Suprapubic skin (tissue), 4 donors: ENCODE results near the gene ASIC4. TPM values are rescaled to one million over a fixed set of nuclear protein-coding genes. Genes with fewer than 3 reads are reported as not detected.

Experiments
- DNase-seq, 2 donors: peaks; one replicate each; pipeline ENCODE4 v3.0.0-alpha.2; 2019; ENCODE audit warnings: low spot score in 2 of 2
- H3K27ac ChIP-seq: fragments of 200-600 bp; sonication (generic); one replicate; pipeline ENCODE4 v1.5.1; 2019
- H3K27me3 ChIP-seq: fragments of 200-600 bp; sonication (generic); one replicate; pipeline ENCODE4 v1.5.1; 2019
- H3K36me3 ChIP-seq: fragments of 200-600 bp; sonication (generic); one replicate; pipeline ENCODE4 v1.5.1; 2019
- H3K4me1 ChIP-seq: fragments of 200-600 bp; sonication (generic); one replicate; pipeline ENCODE4 v1.5.1; 2019
- H3K4me3 ChIP-seq: fragments of 200-600 bp; sonication (generic); one replicate; pipeline ENCODE4 v1.5.1; 2019; ENCODE audit warnings: mild to moderate bottlenecking
- H3K9me3 ChIP-seq: fragments of 200-600 bp; sonication (generic); one replicate; pipeline ENCODE4 v1.5.1; 2019
- CTCF ChIP-seq, 2 donors: fragments of 200-600 bp in 1 of 2; fragments of 450-650 bp in 1 of 2; sonication (generic) in 1 of 2; IDR thresholded peaks; one replicate each; pipeline ENCODE4 v1.5.1; 2016 to 2019; ENCODE audit warnings: antibody characterized with exemption in 2 of 2, mild to moderate bottlenecking in 1 of 2, moderate library complexity in 1 of 2
- EP300 ChIP-seq: sonication (generic); formaldehyde crosslinking; IDR thresholded peaks from one replicate; pipeline ENCODE4 v1.6.1; 2017; ENCODE audit warnings: antibody characterized with exemption
- POLR2A ChIP-seq, 2 donors: fragments of 450-650 bp; IDR thresholded peaks; one replicate each; pipeline ENCODE4 v1.6.1; 2017; ENCODE audit warnings: antibody characterized with exemption in 2 of 2, mild to moderate bottlenecking in 2 of 2, moderate library complexity in 2 of 2
- POLR2AphosphoS5 ChIP-seq, 3 donors: sonication (generic); formaldehyde crosslinking; IDR thresholded peaks; one replicate each; pipeline ENCODE4 v1.6.1; 2017; ENCODE audit warnings: antibody characterized with exemption in 3 of 3
- WGBS: methylation state at CpG from one replicate; pipeline ENCODE4 v1.1.5; 2018; 5-methylcytosine and 5-hydroxymethylcytosine counted together
- total RNA-seq, 4 donors: library from RNA; depleted of rRNA; stranded (reverse); fragments of >200 nt; gene quantifications; one replicate each; pipeline ENCODE4 v1.1.0, GENCODE V29; 2016

The ASIC4 gene
- total RNA-seq, 4 donors from 2014 or later: not detected

GRCh38 chr2:219475697-219476651, 38.3 kb upstream of the ASIC4 start:
- 30% methylated on average over 11 of the region's 14 CpGs for WGBS
- Histone ChIP-seq H3K9me3 (no peaks in the 10 kb centered on the region), H3K4me3 (no peak overlapping the region), H3K27ac (no peak overlapping the region), H3K36me3 (no peaks in the 10 kb centered on the region), H3K27me3 (peaks cover 14% of the 10 kb centered on the region), H3K4me1 (no peaks in the 10 kb centered on the region)
- no peak for TF ChIP-seq POLR2A (IDR thresholded peaks at IDR 0.05)
- no peak for TF ChIP-seq POLR2AphosphoS5 (IDR thresholded peaks at IDR 0.05)
- no peak for TF ChIP-seq EP300
- TF ChIP-seq CTCF (IDR thresholded peaks at IDR 0.05): peak; percentile 47 to 74
- no peak for DNase-seq

- no peaks in the 10 kb centered on the region for H3K36me3 ChIP-seq
- no peak overlapping the region for H3K4me3 ChIP-seq
- TF ChIP-seq CTCF (IDR thresholded peaks at IDR 0.05) (no peak), POLR2AphosphoS5 (IDR thresholded peaks at IDR 0.05) (no peak), POLR2A (IDR thresholded peaks at IDR 0.05) (no peak), EP300 (no peak)
- DNase-seq: no peak
- no peak overlapping the region for H3K27ac ChIP-seq
- H3K9me3 ChIP-seq: no peaks in the 10 kb centered on the region
- H3K4me1 ChIP-seq: no peaks in the 10 kb centered on the region
- H3K27me3 ChIP-seq: peaks cover 14% of the 10 kb centered on the region
- 33% methylated on average over 13 of the region's 16 CpGs for WGBS
Observed at GRCh38 chr2:219476652-219477151, 37.6 kb upstream of the ASIC4 start.

GRCh38 chr2:219477179-219477578, 37.1 kb upstream of the ASIC4 start:
- Histone ChIP-seq H3K36me3 (no peaks in the 10 kb centered on the region), H3K4me3 (no peak overlapping the region), H3K27me3 (peaks cover 15% of the 10 kb centered on the region), H3K9me3 (no peaks in the 10 kb centered on the region), H3K4me1 (no peaks in the 10 kb centered on the region), H3K27ac (no peak overlapping the region)
- TF ChIP-seq POLR2AphosphoS5 (IDR thresholded peaks at IDR 0.05): no peak
- no peak for TF ChIP-seq CTCF (IDR thresholded peaks at IDR 0.05)
- no peak for TF ChIP-seq EP300
- TF ChIP-seq POLR2A (IDR thresholded peaks at IDR 0.05): no peak
- 90% methylated on average over 11 of the region's 13 CpGs for WGBS
- no peak for DNase-seq

GRCh38 chr2:219477815-219478214, 36.5 kb upstream of the ASIC4 start:
- TF ChIP-seq POLR2AphosphoS5 (IDR thresholded peaks at IDR 0.05) (no peak), EP300 (no peak), POLR2A (IDR thresholded peaks at IDR 0.05) (no peak), CTCF (IDR thresholded peaks at IDR 0.05) (no peak)
- Histone ChIP-seq H3K4me1 (no peaks in the 10 kb centered on the region), H3K27ac (no peak overlapping the region), H3K27me3 (peaks cover 21% of the 10 kb centered on the region), H3K4me3 (no peak overlapping the region), H3K36me3 (no peaks in the 10 kb centered on the region), H3K9me3 (no peaks in the 10 kb centered on the region)
- no peak for DNase-seq
- 88% methylated on average over 6 of the region's 15 CpGs for WGBS

- Histone ChIP-seq H3K4me3 (no peak overlapping the region), H3K36me3 (no peaks in the 10 kb centered on the region), H3K27ac (no peak overlapping the region), H3K4me1 (peaks cover 9% of the 10 kb centered on the region), H3K27me3 (peaks cover 30% of the 10 kb centered on the region), H3K9me3 (no peaks in the 10 kb centered on the region)
- 68% methylated on average over 5 of the region's 8 CpGs for WGBS
- TF ChIP-seq CTCF (IDR thresholded peaks at IDR 0.05): no peak
- no peak for TF ChIP-seq EP300
- TF ChIP-seq POLR2AphosphoS5 (IDR thresholded peaks at IDR 0.05): no peak
- no peak for TF ChIP-seq POLR2A (IDR thresholded peaks at IDR 0.05)
- DNase-seq: no peak
Observed at GRCh38 chr2:219478916-219479315, 35.4 kb upstream of the ASIC4 start.
